NCI-H2081 treated with DMSO at 0.1 percent for 48 hours (cell line): ENCODE results near the gene COL20A1.
"Not testable (repeated sequence)": the region's sequence is repeated elsewhere in the genome, so short reads cannot be mapped to it uniquely, and the experiment has no call there.

ENCODE experiments used
- DNase-seq: peaks from one replicate; lab custom pipeline; 2025; lab: John Stamatoyannopoulos, UW

Gene COL20A1

GRCh38 chr20:63377256-63377941 is 84.4 kb downstream of the COL20A1 start:
- no peak for DNase-seq

- DNase-seq, result no peak
These were observed 85.0 kb downstream of the COL20A1 start for GRCh38 chr20:63377951-63378381.

- DNase-seq, result no peak
These were observed 85.6 kb downstream of the COL20A1 start for GRCh38 chr20:63378626-63379025.

- DNase-seq, result no peak
These were observed 86.3 kb downstream of the COL20A1 start for GRCh38 chr20:63379296-63379695.

GRCh38 chr20:63379872-63380271 is 86.9 kb downstream of the COL20A1 start:
- not testable (repeated sequence) for DNase-seq

- DNase-seq, result no peak
These were observed 87.4 kb downstream of the COL20A1 start for GRCh38 chr20:63380346-63380870.

- DNase-seq, result no peak
These were observed 88.9 kb downstream of the COL20A1 start for GRCh38 chr20:63381781-63382431.

- DNase-seq, result no peak
These were observed 89.7 kb downstream of the COL20A1 start for GRCh38 chr20:63382551-63383300.

GRCh38 chr20:63383556-63383955 is 90.6 kb downstream of the COL20A1 start:
- DNase-seq, result no peak

- no peak for DNase-seq
These were observed 91.3 kb downstream of the COL20A1 start for GRCh38 chr20:63384336-63384735.
